GM12864 (cell line): ENCODE results near the gene SRRM1.
"Not testable (repeated sequence)": the region's sequence is repeated elsewhere in the genome, so short reads cannot be mapped to it uniquely, and the experiment has no call there.

Source experiments
- DNase-seq: peaks from one replicate; pipeline ENCODE4 v3.0.0-alpha.2; 2011; ENCODE audit warnings: low read depth
- H3K4me3 ChIP-seq: 2 replicates; pipeline ENCODE4 v1.5.1; 2011; ENCODE audit warnings: mild to moderate bottlenecking, low read depth, low read length, control low read depth
- TF ChIP-seq, protein P1 (sequence below): IDR thresholded peaks from 2 replicates; pipeline ENCODE4 v1.5.1; 2011; ENCODE audit warnings: low read depth, mild to moderate bottlenecking, moderate library complexity, low read length, control low read depth, inconsistent platforms; ENCODE audit errors: missing control alignments

SRRM1 gene

DNA sequence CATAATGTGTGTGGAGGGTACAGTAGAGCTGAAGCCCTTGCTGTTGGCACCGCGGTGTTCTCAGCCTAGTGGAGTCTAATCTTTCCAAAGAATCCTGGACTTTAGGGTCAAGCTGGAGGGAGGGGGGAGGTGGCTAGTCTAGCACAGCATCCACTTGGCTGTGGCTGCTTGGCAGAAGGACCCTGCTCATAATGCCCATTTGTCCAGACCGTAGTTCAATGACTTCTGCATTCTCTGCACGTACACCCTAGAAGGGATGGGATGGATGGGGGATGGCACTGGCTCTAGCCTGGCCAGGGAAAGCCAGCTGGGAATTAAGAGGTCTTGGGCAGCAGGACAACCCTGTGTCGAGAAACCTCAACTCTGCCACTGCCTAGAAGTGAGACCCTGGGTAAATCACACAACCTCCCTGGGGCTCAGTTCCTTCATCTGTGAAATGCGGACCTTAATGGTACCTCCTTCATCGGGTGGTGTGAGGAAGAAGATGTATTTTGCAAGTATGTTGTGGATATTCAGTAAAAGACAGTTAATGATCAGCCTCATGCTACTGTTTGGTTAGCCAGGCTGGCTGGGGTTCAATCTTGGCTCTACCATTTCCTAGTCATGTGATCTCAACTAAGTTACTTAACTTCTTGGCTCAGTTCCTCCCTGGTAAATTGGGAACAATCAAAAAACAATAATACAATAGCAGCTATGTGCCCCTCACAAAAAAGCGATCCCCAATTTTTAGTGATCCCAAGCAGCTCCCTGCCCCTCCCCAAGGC, 75.0 kb downstream of the SRRM1 start:
- no peak overlapping the region for H3K4me3 ChIP-seq
- TF ChIP-seq, protein P1, sequence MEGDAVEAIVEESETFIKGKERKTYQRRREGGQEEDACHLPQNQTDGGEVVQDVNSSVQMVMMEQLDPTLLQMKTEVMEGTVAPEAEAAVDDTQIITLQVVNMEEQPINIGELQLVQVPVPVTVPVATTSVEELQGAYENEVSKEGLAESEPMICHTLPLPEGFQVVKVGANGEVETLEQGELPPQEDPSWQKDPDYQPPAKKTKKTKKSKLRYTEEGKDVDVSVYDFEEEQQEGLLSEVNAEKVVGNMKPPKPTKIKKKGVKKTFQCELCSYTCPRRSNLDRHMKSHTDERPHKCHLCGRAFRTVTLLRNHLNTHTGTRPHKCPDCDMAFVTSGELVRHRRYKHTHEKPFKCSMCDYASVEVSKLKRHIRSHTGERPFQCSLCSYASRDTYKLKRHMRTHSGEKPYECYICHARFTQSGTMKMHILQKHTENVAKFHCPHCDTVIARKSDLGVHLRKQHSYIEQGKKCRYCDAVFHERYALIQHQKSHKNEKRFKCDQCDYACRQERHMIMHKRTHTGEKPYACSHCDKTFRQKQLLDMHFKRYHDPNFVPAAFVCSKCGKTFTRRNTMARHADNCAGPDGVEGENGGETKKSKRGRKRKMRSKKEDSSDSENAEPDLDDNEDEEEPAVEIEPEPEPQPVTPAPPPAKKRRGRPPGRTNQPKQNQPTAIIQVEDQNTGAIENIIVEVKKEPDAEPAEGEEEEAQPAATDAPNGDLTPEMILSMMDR = no peak
- DNase-seq = no peak

DNA sequence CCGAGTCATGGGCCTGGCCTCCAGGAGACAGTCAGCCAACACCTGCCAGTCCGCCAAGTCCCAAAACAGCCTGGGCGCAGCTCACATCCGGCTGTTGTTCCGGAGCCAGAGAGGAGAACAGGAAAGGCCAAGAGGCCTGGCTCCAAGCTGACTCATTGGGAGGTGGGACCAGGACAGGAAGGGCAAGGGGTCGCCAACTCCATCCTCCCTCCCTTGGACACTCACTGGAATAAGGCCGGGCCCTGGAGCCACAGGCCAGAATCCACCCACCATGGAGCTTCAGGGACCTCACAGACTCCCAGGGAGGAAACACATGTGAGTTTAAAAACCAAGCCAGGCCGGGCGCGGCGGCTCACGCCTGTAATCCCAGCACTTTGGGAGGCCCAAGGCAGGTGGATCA, 77.0 kb downstream of the SRRM1 start:
- no peak for DNase-seq
- TF ChIP-seq, protein P1 = no peak
- no peak overlapping the region for H3K4me3 ChIP-seq

DNA sequence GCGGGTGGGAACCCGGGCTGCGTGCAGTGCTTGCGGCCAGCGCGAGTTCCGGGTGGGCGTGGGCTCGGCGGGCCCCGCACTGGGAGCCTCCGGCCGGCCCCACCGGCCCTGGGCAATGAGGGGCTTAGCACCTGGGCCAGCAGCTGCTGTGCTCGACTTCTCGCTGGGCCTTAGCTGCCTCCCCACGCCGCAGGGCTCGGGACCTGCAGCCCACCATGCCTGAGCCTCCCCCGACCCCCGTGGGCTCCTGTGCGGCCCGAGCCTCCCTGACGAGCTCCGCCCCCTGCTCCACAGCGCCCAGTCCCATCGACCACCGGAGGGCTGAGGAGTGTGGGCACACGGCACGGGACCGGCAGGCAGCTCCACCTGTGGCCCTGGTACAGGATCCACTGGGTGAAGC, 78.4 kb downstream of the SRRM1 start:
- no peak for DNase-seq
- H3K4me3 ChIP-seq = no peak overlapping the region
- TF ChIP-seq, protein P1 = no peak

DNA sequence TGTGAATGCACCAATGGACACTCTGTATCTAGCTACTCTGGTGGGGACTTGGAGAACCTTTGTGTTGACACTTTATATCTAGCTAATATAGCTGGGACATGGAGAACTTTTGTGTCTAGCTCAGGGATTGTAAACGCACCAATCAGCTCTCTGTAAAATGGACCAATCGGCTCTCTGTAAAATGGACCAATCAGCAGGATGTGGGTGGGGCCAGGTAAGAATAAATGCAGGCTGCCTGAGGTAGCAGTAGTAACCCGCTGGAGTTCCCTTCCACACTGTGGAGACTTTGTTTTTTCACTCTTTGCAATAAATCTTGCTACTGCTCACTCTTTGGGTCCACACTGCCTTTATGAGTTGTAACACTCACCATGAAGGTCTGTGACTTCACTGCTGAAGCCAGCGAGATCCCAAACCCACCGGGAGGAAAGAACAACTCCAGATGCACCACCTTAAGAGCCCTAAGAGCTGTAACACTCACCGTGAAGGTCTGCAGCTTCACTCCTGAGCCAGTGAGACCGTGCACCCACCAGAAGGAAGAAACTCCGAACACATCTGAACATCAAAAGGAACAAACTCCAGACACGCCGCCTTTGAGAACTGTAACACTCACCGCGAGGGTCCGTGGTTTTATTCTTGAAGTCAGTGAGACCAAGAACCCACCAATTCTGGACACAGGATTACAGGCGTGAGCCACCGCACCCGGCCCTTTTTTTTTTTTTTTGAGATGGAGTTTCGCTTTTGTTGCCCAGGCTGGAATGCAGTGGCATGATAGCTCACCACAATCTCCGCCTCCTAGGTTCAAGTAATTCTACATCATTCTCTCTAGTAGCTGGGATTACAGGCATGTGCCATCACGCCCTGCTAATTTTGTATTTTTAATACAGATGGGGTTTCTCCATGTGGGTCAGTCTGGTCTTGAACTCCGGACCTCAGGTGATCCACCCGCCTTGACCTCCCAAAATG, 79.3 kb downstream of the SRRM1 start:
- DNase-seq, H3K4me3 ChIP-seq: not testable (repeated sequence)
